ENCODE data around the gene BABAM1. TPM values are rescaled to one million over a fixed set of nuclear protein-coding genes. Genes with fewer than 3 reads are reported as not detected.

BABAM1 gene
- total and polyA plus RNA-seq, 2 donors (not counting 1 experiment from before 2014, with no cell fraction given) = 68.8 to 74.3 TPM

DNA sequence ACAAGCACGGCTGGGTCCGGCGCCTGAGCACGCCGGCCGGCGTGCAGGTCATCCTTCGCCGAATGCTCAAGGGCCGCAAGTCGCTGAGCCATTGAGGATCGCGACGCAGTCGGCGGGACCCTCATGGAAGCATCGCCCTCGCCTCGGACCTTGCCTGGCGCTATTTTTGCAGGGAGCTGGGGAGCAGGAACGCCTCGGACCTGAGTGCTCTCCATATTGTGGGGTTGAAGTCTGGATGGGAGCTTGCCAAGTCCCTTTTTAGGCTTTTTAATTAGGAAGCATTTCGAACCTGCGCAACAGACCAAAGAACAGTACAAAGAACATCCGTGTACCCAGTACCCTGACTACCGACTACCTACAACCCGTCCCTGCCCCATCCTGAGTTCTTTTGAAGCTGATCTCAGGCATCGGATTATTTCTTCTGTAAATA, 39.1 kb downstream of the BABAM1 start:
- DNase-seq (ENCODE audit: low read depth in 2 of 2) = no peak
- no peaks in the 10 kb centered on the region for H3K36me3 ChIP-seq (ENCODE audit: control insufficient read depth, insufficient read depth, low read length)
- H3K9me3 ChIP-seq (ENCODE audit: control insufficient read depth, insufficient read depth, low read depth, low read length) = no peaks in the 10 kb centered on the region
- peaks cover 10% of the 10 kb centered on the region for H3K4me1 ChIP-seq (ENCODE audit: control insufficient read depth, extremely low read depth, insufficient read depth, low read length)
- peak overlapping the region; percentile 83 to 90 (median 84) for H3K4me3 ChIP-seq (replicated peaks in 1 of 4; ENCODE audit: control extremely low read depth in 1 of 4, insufficient read depth in 1 of 4, low read depth in 3 of 4, low read length in 4 of 4)
- H2AFZ ChIP-seq (ENCODE audit: low read length) = peak overlapping the region; percentile 67
- H3K27ac ChIP-seq (ENCODE audit: insufficient read depth, low read length) = peak overlapping the region; percentile 62
- peaks cover 19% of the 10 kb centered on the region for H3K79me2 ChIP-seq (ENCODE audit: control insufficient read depth, insufficient read depth, low read length)
- peak overlapping the region; percentile 97 for H3K4me2 ChIP-seq (ENCODE audit: extremely low read depth, insufficient read depth, low read length)
- H3K9ac ChIP-seq (ENCODE audit: insufficient read depth, low read length) = peak overlapping the region; percentile 81
- no peaks in the 10 kb centered on the region for H4K20me1 ChIP-seq (ENCODE audit: control insufficient read depth, extremely low read depth, insufficient read depth, low read length)
- no peaks in the 10 kb centered on the region for H3K27me3 ChIP-seq (ENCODE audit: control insufficient read depth, insufficient read depth, low read length)
- TF ChIP-seq EZH2 (IDR thresholded peaks at IDR 0.05; ENCODE audit: low read length, missing control alignments) = no peak
- TF ChIP-seq, protein P1, sequence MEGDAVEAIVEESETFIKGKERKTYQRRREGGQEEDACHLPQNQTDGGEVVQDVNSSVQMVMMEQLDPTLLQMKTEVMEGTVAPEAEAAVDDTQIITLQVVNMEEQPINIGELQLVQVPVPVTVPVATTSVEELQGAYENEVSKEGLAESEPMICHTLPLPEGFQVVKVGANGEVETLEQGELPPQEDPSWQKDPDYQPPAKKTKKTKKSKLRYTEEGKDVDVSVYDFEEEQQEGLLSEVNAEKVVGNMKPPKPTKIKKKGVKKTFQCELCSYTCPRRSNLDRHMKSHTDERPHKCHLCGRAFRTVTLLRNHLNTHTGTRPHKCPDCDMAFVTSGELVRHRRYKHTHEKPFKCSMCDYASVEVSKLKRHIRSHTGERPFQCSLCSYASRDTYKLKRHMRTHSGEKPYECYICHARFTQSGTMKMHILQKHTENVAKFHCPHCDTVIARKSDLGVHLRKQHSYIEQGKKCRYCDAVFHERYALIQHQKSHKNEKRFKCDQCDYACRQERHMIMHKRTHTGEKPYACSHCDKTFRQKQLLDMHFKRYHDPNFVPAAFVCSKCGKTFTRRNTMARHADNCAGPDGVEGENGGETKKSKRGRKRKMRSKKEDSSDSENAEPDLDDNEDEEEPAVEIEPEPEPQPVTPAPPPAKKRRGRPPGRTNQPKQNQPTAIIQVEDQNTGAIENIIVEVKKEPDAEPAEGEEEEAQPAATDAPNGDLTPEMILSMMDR (conservative IDR thresholded peaks at IDR 0.05 in 1 of 2, IDR thresholded peaks at IDR 0.05 in 1 of 2; ENCODE audit: low read depth in 1 of 2, low read length in 2 of 2) = no peak

DNA sequence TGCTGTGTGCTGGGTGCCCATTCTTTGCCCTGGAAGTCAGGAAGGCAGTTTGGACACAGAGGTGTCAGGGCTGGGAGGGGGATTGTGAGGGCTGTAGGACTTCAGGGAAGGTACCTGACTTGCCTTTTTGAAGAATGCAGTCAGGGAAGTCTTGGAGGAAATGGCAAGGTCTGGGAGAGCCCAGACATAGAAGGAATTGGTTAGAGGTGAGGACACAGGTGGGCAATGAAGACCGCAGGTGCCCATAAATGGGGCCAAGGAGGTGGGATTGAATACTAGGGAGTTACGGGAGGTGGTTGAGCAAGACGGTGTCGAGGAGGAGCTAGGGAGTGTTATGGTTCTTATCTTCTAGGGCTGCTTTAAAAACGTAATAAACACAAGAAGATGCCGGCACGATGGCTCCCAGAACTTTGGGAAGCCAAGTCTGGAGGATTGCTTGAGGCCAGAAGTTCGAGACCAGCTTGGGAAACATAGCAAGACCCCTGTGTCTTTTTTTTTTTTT, 40.7 kb downstream of the BABAM1 start:
- Histone ChIP-seq H3K27me3 (ENCODE audit: control insufficient read depth, insufficient read depth, low read length) (no peaks in the 10 kb centered on the region), H4K20me1 (ENCODE audit: control insufficient read depth, extremely low read depth, insufficient read depth, low read length) (no peaks in the 10 kb centered on the region), H3K4me2 (ENCODE audit: extremely low read depth, insufficient read depth, low read length) (no peak overlapping the region), H3K4me3 (replicated peaks in 1 of 4; ENCODE audit: control extremely low read depth in 1 of 4, insufficient read depth in 1 of 4, low read depth in 3 of 4, low read length in 4 of 4) (no peak overlapping the region), H3K79me2 (ENCODE audit: control insufficient read depth, insufficient read depth, low read length) (peaks cover 35% of the 10 kb centered on the region), H3K4me1 (ENCODE audit: control insufficient read depth, extremely low read depth, insufficient read depth, low read length) (peaks cover 12% of the 10 kb centered on the region), H3K27ac (ENCODE audit: insufficient read depth, low read length) (no peak overlapping the region), H3K9ac (ENCODE audit: insufficient read depth, low read length) (no peak overlapping the region), H3K9me3 (ENCODE audit: control insufficient read depth, insufficient read depth, low read depth, low read length) (no peaks in the 10 kb centered on the region), H2AFZ (ENCODE audit: low read length) (no peak overlapping the region), H3K36me3 (ENCODE audit: control insufficient read depth, insufficient read depth, low read length) (peaks cover 4% of the 10 kb centered on the region)
- TF ChIP-seq, protein P1 (conservative IDR thresholded peaks at IDR 0.05 in 1 of 2, IDR thresholded peaks at IDR 0.05 in 1 of 2; ENCODE audit: low read depth in 1 of 2, low read length in 2 of 2) = no peak
- no peak for TF ChIP-seq EZH2 (IDR thresholded peaks at IDR 0.05; ENCODE audit: low read length, missing control alignments)
- no peak for DNase-seq (ENCODE audit: low read depth in 2 of 2)

DNA sequence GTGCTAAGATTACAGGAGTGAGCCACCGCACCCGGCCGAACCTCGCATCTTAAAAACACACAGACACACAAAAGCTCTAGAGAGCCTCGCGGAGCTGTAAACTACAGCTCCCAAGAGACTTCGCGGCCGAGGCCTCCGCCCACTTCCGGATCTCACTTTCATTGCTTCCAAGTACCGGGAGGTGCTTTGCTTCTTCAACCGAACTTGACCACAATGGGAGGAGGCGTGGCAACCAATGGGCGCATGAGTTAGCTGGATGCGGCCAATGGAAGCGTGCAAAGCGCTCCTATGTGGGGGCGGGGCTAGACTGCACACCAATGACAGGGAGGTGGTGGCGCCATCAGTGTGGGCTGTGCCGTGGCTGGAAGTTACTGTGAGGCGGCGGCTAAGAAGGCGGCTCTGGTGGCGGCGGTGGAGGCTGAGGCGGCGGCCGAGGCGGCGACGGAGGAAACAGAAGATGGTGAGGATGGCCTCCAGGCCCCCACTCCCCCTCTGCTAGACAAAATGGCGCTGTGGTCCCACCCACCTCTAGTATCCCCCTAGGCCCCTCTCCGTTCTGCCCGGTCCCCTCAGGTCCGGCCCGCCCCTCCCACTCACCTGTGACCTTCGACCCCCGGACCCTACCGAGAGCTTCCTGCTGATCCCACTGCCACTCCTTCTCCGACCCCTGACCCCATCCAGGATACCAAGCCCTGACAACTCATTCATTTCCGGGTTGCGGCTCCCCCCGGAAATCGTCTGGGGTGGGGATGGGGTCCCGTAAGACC, 42.1 kb downstream of the BABAM1 start, which contains the start of gene DDA1:
TSS of gene DDA1 (plus strand) at position 366 of the 767 bp plus-strand sequence. CDS start at position 458, 92 bp downstream.
- peaks cover 7% of the 10 kb centered on the region for H3K4me1 ChIP-seq (ENCODE audit: control insufficient read depth, extremely low read depth, insufficient read depth, low read length)
- H3K79me2 ChIP-seq (ENCODE audit: control insufficient read depth, insufficient read depth, low read length) = peaks cover 38% of the 10 kb centered on the region
- H3K9me3 ChIP-seq (ENCODE audit: control insufficient read depth, insufficient read depth, low read depth, low read length) = no peaks in the 10 kb centered on the region
- peaks cover 8% of the 10 kb centered on the region for H3K36me3 ChIP-seq (ENCODE audit: control insufficient read depth, insufficient read depth, low read length)
- H3K4me3 ChIP-seq (replicated peaks in 1 of 4; ENCODE audit: control extremely low read depth in 1 of 4, insufficient read depth in 1 of 4, low read depth in 3 of 4, low read length in 4 of 4) = peak within 1 kb of the TSS; percentile 85 to 98 (median 92)
- no peaks in the 10 kb centered on the region for H3K27me3 ChIP-seq (ENCODE audit: control insufficient read depth, insufficient read depth, low read length)
- peak within 1 kb of the TSS; percentile 78 for H3K9ac ChIP-seq (ENCODE audit: insufficient read depth, low read length)
- H3K27ac ChIP-seq (ENCODE audit: insufficient read depth, low read length) = peak within 1 kb of the TSS; percentile 76
- H2AFZ ChIP-seq (ENCODE audit: low read length) = no peak within 1 kb of the TSS
- TF ChIP-seq, protein P1 (conservative IDR thresholded peaks at IDR 0.05 in 1 of 2, IDR thresholded peaks at IDR 0.05 in 1 of 2; ENCODE audit: low read depth in 1 of 2, low read length in 2 of 2) = no peak
- TF ChIP-seq EZH2 (IDR thresholded peaks at IDR 0.05; ENCODE audit: low read length, missing control alignments) = no peak
- no peaks in the 10 kb centered on the region for H4K20me1 ChIP-seq (ENCODE audit: control insufficient read depth, extremely low read depth, insufficient read depth, low read length)
- H3K4me2 ChIP-seq (ENCODE audit: extremely low read depth, insufficient read depth, low read length) = peak within 1 kb of the TSS; percentile 92
- peak; percentile 100 for DNase-seq (ENCODE audit: low read depth in 2 of 2)
